Colonic mucosa (tissue), 4 donors: ENCODE measurements around the gene DBF4B. TPM values are rescaled to one million over a fixed set of nuclear protein-coding genes. Genes with fewer than 3 reads are reported as not detected.
A peak's percentile ranks its signal among the peaks of the same experiment; 100 is the strongest.

Experiments
- DNase-seq: peaks from one replicate; pipeline ENCODE4 v3.0.0-alpha.2; 2020
- H3K27ac ChIP-seq: fragments of 200-600 bp; one replicate; pipeline ENCODE4 v1.8.0; 2021
- H3K27me3 ChIP-seq: fragments of 200-600 bp; one replicate; pipeline ENCODE4 v1.8.0; 2021
- H3K36me3 ChIP-seq: fragments of 200-600 bp; one replicate; pipeline ENCODE4 v1.8.0; 2021
- H3K4me1 ChIP-seq: fragments of 200-600 bp; one replicate; pipeline ENCODE4 v1.8.0; 2021; ENCODE audit warnings: mild to moderate bottlenecking
- H3K4me3 ChIP-seq: fragments of 200-600 bp; one replicate; pipeline ENCODE4 v1.8.0; 2021
- H3K9ac ChIP-seq, 2 donors: one replicate each; pipeline ENCODE4 v1.7.0; 2013; ENCODE audit warnings: control low read depth in 2 of 2, low read depth in 2 of 2, low read length in 2 of 2
- H3K9me3 ChIP-seq: fragments of 200-600 bp; one replicate; pipeline ENCODE4 v1.8.0; 2021
- CTCF ChIP-seq: fragments of 200-600 bp; IDR thresholded peaks from one replicate; pipeline ENCODE4 v1.8.0; 2022; ENCODE audit warnings: antibody characterized with exemption, mild to moderate bottlenecking
- intact Hi-C: fragments of 100-400 bp; cut with DNase I; formaldehyde crosslinking; loops from one replicate; pipeline ENCODE4 v1.14.1; 2022
- total RNA-seq, 2 donors: library from RNA; stranded (reverse); fragmentation: NEBNext Ultra II Directional in 1 of 2; extraction: Animal tissue kit (Norgen Biotek cat#: 25700) in 1 of 2; gene quantifications; one replicate each; pipeline ENCODE4 v1.2.1, GENCODE V29; 2021
- donor health status: healthy.
- donor health status: DM: no; HTN: no; CAD: no.
- donor health status: DM: no; HTN: no; CAD: no.

DBF4B gene
- total RNA-seq, 2 donors from 2014 or later = 5.6 to 14.4 TPM

GRCh38 chr17:44779211-44780025 is 71.0 kb downstream of the DBF4B start:
- H3K9ac ChIP-seq = peak overlapping the region; percentile 34 to 68
- H3K27me3 ChIP-seq = no peaks in the 10 kb centered on the region
- intact Hi-C loops = loop anchor here (2.0 to 10.0 kb wide), 2 partner anchors 85 to 245 kb away; no protein-coding TSS in a partner anchor
- peak; percentile 80 for TF ChIP-seq CTCF
- no peak overlapping the region for H3K27ac ChIP-seq
- H3K9me3 ChIP-seq = no peaks in the 10 kb centered on the region
- DNase-seq = peak; percentile 82
- H3K36me3 ChIP-seq = no peaks in the 10 kb centered on the region
- H3K4me1 ChIP-seq = no peaks in the 10 kb centered on the region
- H3K4me3 ChIP-seq = peak overlapping the region; percentile 29

- Histone ChIP-seq H3K4me3 (no peak overlapping the region), H3K27me3 (no peaks in the 10 kb centered on the region), H3K4me1 (no peaks in the 10 kb centered on the region), H3K9ac (no peak overlapping the region), H3K36me3 (no peaks in the 10 kb centered on the region), H3K9me3 (no peaks in the 10 kb centered on the region), H3K27ac (no peak overlapping the region)
- no peak for TF ChIP-seq CTCF
- no peak for DNase-seq
- intact Hi-C loops = loop anchor here (2.0 kb wide), 1 partner anchor 85 kb away; no protein-coding TSS in a partner anchor
Observed at GRCh38 chr17:44780161-44780560, 71.7 kb downstream of the DBF4B start.

- no peaks in the 10 kb centered on the region for H3K9me3 ChIP-seq
- H3K4me1 ChIP-seq = no peaks in the 10 kb centered on the region
- no peak overlapping the region for H3K9ac ChIP-seq
- no peaks in the 10 kb centered on the region for H3K27me3 ChIP-seq
- H3K4me3 ChIP-seq = no peak overlapping the region
- no peak for DNase-seq
- TF ChIP-seq CTCF = no peak
- intact Hi-C loops = loop anchor here (2.0 kb wide), 1 partner anchor 84 kb away; no protein-coding TSS in a partner anchor
- H3K36me3 ChIP-seq = no peaks in the 10 kb centered on the region
- no peak overlapping the region for H3K27ac ChIP-seq
Observed at GRCh38 chr17:44780845-44781480, 72.5 kb downstream of the DBF4B start.

- Histone ChIP-seq H3K27ac (no peak overlapping the region), H3K9me3 (no peaks in the 10 kb centered on the region), H3K36me3 (no peaks in the 10 kb centered on the region), H3K4me1 (no peaks in the 10 kb centered on the region), H3K4me3 (no peak overlapping the region), H3K27me3 (no peaks in the 10 kb centered on the region), H3K9ac (no peak overlapping the region)
- intact Hi-C loops = loop anchor here (2.0 kb wide), 1 partner anchor 83 kb away; no protein-coding TSS in a partner anchor
- no peak for TF ChIP-seq CTCF
- no peak for DNase-seq
Observed at GRCh38 chr17:44781551-44782325, 73.3 kb downstream of the DBF4B start.

GRCh38 chr17:44782326-44782850 is 73.9 kb downstream of the DBF4B start:
- Histone ChIP-seq H3K9me3 (no peaks in the 10 kb centered on the region), H3K36me3 (no peaks in the 10 kb centered on the region), H3K27ac (no peak overlapping the region), H3K4me3 (no peak overlapping the region), H3K4me1 (no peaks in the 10 kb centered on the region), H3K9ac (no peak overlapping the region), H3K27me3 (no peaks in the 10 kb centered on the region)
- no peak for DNase-seq
- no peak for TF ChIP-seq CTCF
- intact Hi-C loops = no loop called here
